HG03521 (cell line): ENCODE measurements around the gene LYSMD3.

ENCODE experiments used
- ATAC-seq: cut with Tn5 transposase; IDR thresholded peaks from one replicate; pipeline ENCODE4 v1.9.1; 2021; ENCODE audit warnings: mild to moderate bottlenecking, moderate library complexity; ENCODE audit not compliant: unreplicated experiment

Gene LYSMD3

GRCh38 chr5:90483206-90483605, 46.2 kb downstream of the LYSMD3 start:
- no peak for ATAC-seq

- ATAC-seq = no peak
Observed at GRCh38 chr5:90480699-90481098, 48.7 kb downstream of the LYSMD3 start.

GRCh38 chr5:90479611-90480385, 49.6 kb downstream of the LYSMD3 start:
- no peak for ATAC-seq

GRCh38 chr5:90477621-90478215, 51.7 kb downstream of the LYSMD3 start:
- no peak for ATAC-seq

GRCh38 chr5:90477073-90477472, 52.3 kb downstream of the LYSMD3 start:
- no peak for ATAC-seq

- ATAC-seq = no peak
Observed at GRCh38 chr5:90476391-90476790, 53.0 kb downstream of the LYSMD3 start.

GRCh38 chr5:90475436-90475980, 53.9 kb downstream of the LYSMD3 start:
- ATAC-seq = no peak

GRCh38 chr5:90474235-90475107, 54.9 kb downstream of the LYSMD3 start, which contains the start of the genes MBLAC2 and POLR3G:
Gene MBLAC2, minus strand, starts transcription at chr5:90474771. Its CDS starts 479 bp downstream, at chr5:90474292.
Gene POLR3G, plus strand, starts transcription at chr5:90474864. Its CDS starts 10,704 bp downstream, at chr5:90485568.
- peak; percentile 82 for ATAC-seq

GRCh38 chr5:90473396-90474234, 55.8 kb downstream of the LYSMD3 start:
- peak; percentile 7 for ATAC-seq

GRCh38 chr5:90472783-90473395, 56.5 kb downstream of the LYSMD3 start:
- no peak for ATAC-seq
